Measurements from ENCODE around the gene THOC6. TPM values are rescaled to one million over a fixed set of nuclear protein-coding genes. Genes with fewer than 3 reads are reported as not detected.

THOC6 gene
- total and polyA plus RNA-seq, 2 donors (not counting 1 experiment from before 2014, with no cell fraction given): 28.5 to 52.2 TPM

- no peak overlapping the region for H3K27ac ChIP-seq (ENCODE audit: low read length in 2 of 2)
- peaks cover 13% of the 10 kb centered on the region for H3K27me3 Mint-ChIP-seq
- H3K36me3 ChIP-seq (replicated peaks in 1 of 2; ENCODE audit: control extremely low read depth in 1 of 2, control insufficient read depth in 1 of 2, extremely low read depth in 1 of 2, insufficient read depth in 2 of 2, low read length in 1 of 2): no peaks in the 10 kb centered on the region
- no peak for ATAC-seq (ENCODE audit: low read depth)
- WGBS (ENCODE audit: insufficient coverage): 30% methylated on average over 34 of the region's 40 CpGs
- no peak for DNase-seq
- H4K20me1 ChIP-seq (ENCODE audit: control insufficient read depth, insufficient read depth, low read length, poor library complexity, severe bottlenecking): no peaks in the 10 kb centered on the region
- no peaks in the 10 kb centered on the region for H3K9me3 Mint-ChIP-seq (ENCODE audit: insufficient read depth)
- peak overlapping the region in 4 of 5 experiments; percentile 36 to 68 (median 59) for H3K4me3 ChIP-seq (ENCODE audit: control extremely low read depth in 1 of 5, extremely low read depth in 1 of 5, insufficient read depth in 1 of 5, low read depth in 2 of 5, low read length in 4 of 5)
- H3K4me1 Mint-ChIP-seq: peaks cover 44% of the 10 kb centered on the region
- peak overlapping the region; percentile 70 for H3K9ac ChIP-seq (ENCODE audit: low read length)
- ChIA-PET POLR2A (interaction anchor here (1.1 kb wide), 1 partner anchor 16 kb away, joined by 5 read pairs; no protein-coding TSS in a partner anchor), CTCF (interaction anchor here (1.5 to 6.9 kb wide), 5 partner anchors 9 to 110 kb away, joined by 5 to 61 read pairs (median 18); no protein-coding TSS in a partner anchor)
- H3K4me3 Mint-ChIP-seq: peak overlapping the region; percentile 90
- peaks cover 0 to 4% (median 0%) of the 10 kb centered on the region in 3 donors for H3K9me3 ChIP-seq (ENCODE audit: control extremely low read depth in 1 of 3, control insufficient read depth in 2 of 3, insufficient read depth in 1 of 3, low read length in 2 of 3)
- peak overlapping the region; percentile 58 for H2AFZ ChIP-seq (ENCODE audit: insufficient read depth, low read depth, low read length, poor library complexity, severe bottlenecking)
- H3K79me2 ChIP-seq (ENCODE audit: control insufficient read depth, insufficient read depth, low read length): no peaks in the 10 kb centered on the region
- peak overlapping the region; percentile 80 for H3K27ac Mint-ChIP-seq
- intact Hi-C loops (cut with micrococcal nuclease): loop anchor here (1.0 to 10.0 kb wide), 8 partner anchors 9 to 1715 kb away; partner anchors contain the start of genes PAQR4, SRRM2, UBE2I and ZNF174
- peak overlapping the region; percentile 82 for H3K4me2 ChIP-seq (replicated peaks; ENCODE audit: low read depth, low read length, poor library complexity, severe bottlenecking)
- TF ChIP-seq EZH2 (IDR thresholded peaks at IDR 0.05; ENCODE audit: borderline replicate concordance, insufficient read depth, low read depth, low read length, poor library complexity, severe bottlenecking) (no peak), CTCF (IDR thresholded peaks at IDR 0.05) (no peak)
- peaks cover 0 to 19% (median 8%) of the 10 kb centered on the region in 4 experiments for H3K27me3 ChIP-seq (replicated peaks in 1 of 4; ENCODE audit: control extremely low read depth in 1 of 4, control insufficient read depth in 3 of 4, insufficient read depth in 4 of 4, low read length in 3 of 4)
- peaks cover 37 to 54% of the 10 kb centered on the region in 2 donors for H3K4me1 ChIP-seq (ENCODE audit: control insufficient read depth in 2 of 2, insufficient read depth in 2 of 2, low read length in 2 of 2)
Measured at GRCh38 chr16:3019594-3020246, 4.1 kb upstream of the THOC6 start.

GRCh38 chr16:3020247-3020603 lies 3.6 kb upstream of the THOC6 start, which contains the start of gene TNFRSF12A:
Gene TNFRSF12A, plus strand, starts transcription at chr16:3020368. Its CDS starts 30 bp downstream, at chr16:3020398.
- Histone ChIP-seq H3K79me2 (ENCODE audit: control insufficient read depth, insufficient read depth, low read length) (peaks cover 2% of the 10 kb centered on the region), H3K4me2 (replicated peaks; ENCODE audit: low read depth, low read length, poor library complexity, severe bottlenecking) (peak within 1 kb of the TSS; percentile 82), H3K4me1 (ENCODE audit: control insufficient read depth in 2 of 2, insufficient read depth in 2 of 2, low read length in 2 of 2) (peaks cover 37 to 54% of the 10 kb centered on the region in 2 donors), H3K9me3 (ENCODE audit: control extremely low read depth in 1 of 3, control insufficient read depth in 2 of 3, insufficient read depth in 1 of 3, low read length in 2 of 3) (peaks cover 0 to 4% (median 0%) of the 10 kb centered on the region in 3 donors), H3K4me3 (ENCODE audit: control extremely low read depth in 1 of 5, extremely low read depth in 1 of 5, insufficient read depth in 1 of 5, low read depth in 2 of 5, low read length in 4 of 5) (peak within 1 kb of the TSS; percentile 48 to 68 (median 59)), H3K27me3 (replicated peaks in 1 of 4; ENCODE audit: control extremely low read depth in 1 of 4, control insufficient read depth in 3 of 4, insufficient read depth in 4 of 4, low read length in 3 of 4) (peaks cover 0 to 19% (median 8%) of the 10 kb centered on the region in 4 experiments), H3K36me3 (replicated peaks in 1 of 2; ENCODE audit: control extremely low read depth in 1 of 2, control insufficient read depth in 1 of 2, extremely low read depth in 1 of 2, insufficient read depth in 2 of 2, low read length in 1 of 2) (no peaks in the 10 kb centered on the region), H3K27ac (ENCODE audit: low read length in 2 of 2) (no peak within 1 kb of the TSS), H2AFZ (ENCODE audit: insufficient read depth, low read depth, low read length, poor library complexity, severe bottlenecking) (peak within 1 kb of the TSS; percentile 58), H4K20me1 (ENCODE audit: control insufficient read depth, insufficient read depth, low read length, poor library complexity, severe bottlenecking) (peaks cover 5% of the 10 kb centered on the region), H3K9ac (ENCODE audit: low read length) (peak within 1 kb of the TSS; percentile 70)
- Mint-ChIP-seq H3K4me3 (peak within 1 kb of the TSS; percentile 90), H3K27ac (peak within 1 kb of the TSS; percentile 88), H3K27me3 (peaks cover 9% of the 10 kb centered on the region), H3K4me1 (peaks cover 44% of the 10 kb centered on the region), H3K9me3 (ENCODE audit: insufficient read depth) (no peaks in the 10 kb centered on the region)
- WGBS (ENCODE audit: insufficient coverage): under 1% methylated on average over 48 of the region's 49 CpGs
- ATAC-seq (ENCODE audit: low read depth) (peak; percentile 25), DNase-seq (peak; percentile 88)
- TF ChIP-seq CTCF (IDR thresholded peaks at IDR 0.05) (no peak), EZH2 (IDR thresholded peaks at IDR 0.05; ENCODE audit: borderline replicate concordance, insufficient read depth, low read depth, low read length, poor library complexity, severe bottlenecking) (no peak)
- CTCF ChIA-PET: interaction anchor here (1.5 to 6.9 kb wide), 5 partner anchors 8 to 109 kb away, joined by 5 to 61 read pairs (median 18); no protein-coding TSS in a partner anchor
- POLR2A ChIA-PET: interaction anchor here (1.1 to 1.4 kb wide), 2 partner anchors 16 to 138 kb away, joined by 5 read pairs; no protein-coding TSS in a partner anchor
- intact Hi-C loops (cut with micrococcal nuclease): loop anchor here (1.0 to 10.0 kb wide), 8 partner anchors 8 to 1715 kb away; partner anchors contain the start of genes PAQR4, SRRM2, UBE2I and ZNF174

Data from B cell (primary cell).